ENCODE measurements around the gene C13orf46. TPM values are rescaled to one million over a fixed set of nuclear protein-coding genes. Genes with fewer than 3 reads are reported as not detected.

The C13orf46 gene
- total RNA-seq, 3 donors from 2014 or later: 1.1 to 1.5 (median 1.4) TPM

GRCh38 chr13:113964251-113964995 lies 9.5 kb downstream of the C13orf46 start:
- Mint-ChIP-seq H3K36me3 (ENCODE audit: insufficient read depth) (peaks cover 10% of the 10 kb centered on the region), H3K4me1 (ENCODE audit: low read depth) (peaks cover 2% of the 10 kb centered on the region), H3K27me3 (ENCODE audit: low read depth) (no peaks in the 10 kb centered on the region), H3K9me3 (peaks cover under 1% of the 10 kb centered on the region), H3K4me3 (no peak overlapping the region)
- ATAC-seq (no peak), DNase-seq (no peak)

DNA sequence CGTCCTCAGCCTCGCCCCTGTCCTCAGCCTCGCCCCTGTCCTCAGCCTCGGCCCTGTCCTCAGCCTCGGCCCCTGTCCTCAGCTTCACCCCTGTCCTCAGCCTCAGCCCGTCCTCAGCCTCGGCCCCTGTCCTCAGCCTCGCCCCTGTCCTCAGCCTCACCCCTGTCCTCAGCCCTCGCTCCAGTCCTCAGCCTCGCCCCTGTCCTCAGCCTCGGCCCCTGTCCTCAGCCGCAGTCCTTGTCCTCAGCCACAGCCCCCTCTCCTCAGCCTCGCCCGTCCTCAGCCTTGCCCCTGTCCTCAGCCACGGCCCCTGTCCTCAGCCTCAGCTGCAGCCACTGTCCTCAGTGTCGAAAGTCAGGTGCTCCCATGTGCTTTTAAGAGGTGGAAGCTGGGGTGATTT lies 10.5 kb downstream of the C13orf46 start:
- H3K4me3 Mint-ChIP-seq: no peak overlapping the region
- peaks cover 6% of the 10 kb centered on the region for H3K4me1 Mint-ChIP-seq (ENCODE audit: low read depth)
- H3K36me3 Mint-ChIP-seq (ENCODE audit: insufficient read depth): peaks cover 9% of the 10 kb centered on the region
- peaks cover 4% of the 10 kb centered on the region for H3K9me3 Mint-ChIP-seq
- DNase-seq: no peak
- ATAC-seq: no peak
- no peaks in the 10 kb centered on the region for H3K27me3 Mint-ChIP-seq (ENCODE audit: low read depth)

DNA sequence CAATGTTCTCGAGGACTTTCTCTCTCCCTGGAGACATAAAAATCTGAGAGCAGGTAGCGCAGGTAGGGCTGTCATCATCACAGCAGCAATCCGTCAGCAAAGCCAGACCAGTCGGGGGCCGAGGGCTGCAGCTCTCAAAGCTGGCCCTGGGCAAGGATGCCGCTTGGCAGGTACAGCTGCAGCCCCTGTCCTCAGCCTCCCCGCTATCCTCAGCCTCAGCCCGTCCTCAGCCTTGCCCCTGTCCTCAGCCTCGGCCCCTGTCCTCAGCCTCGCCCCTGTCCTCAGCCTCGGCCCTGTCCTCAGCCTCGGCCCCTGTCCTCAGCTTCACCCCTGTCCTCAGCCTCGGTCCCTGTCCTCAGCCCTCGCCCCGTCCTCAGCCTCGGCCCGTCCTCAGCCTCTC lies 10.9 kb downstream of the C13orf46 start:
- Mint-ChIP-seq H3K4me1 (ENCODE audit: low read depth) (peaks cover 6% of the 10 kb centered on the region), H3K27me3 (ENCODE audit: low read depth) (no peaks in the 10 kb centered on the region), H3K36me3 (ENCODE audit: insufficient read depth) (peaks cover 8% of the 10 kb centered on the region), H3K9me3 (peaks cover 4% of the 10 kb centered on the region), H3K4me3 (no peak overlapping the region)
- ATAC-seq: no peak
- DNase-seq: no peak

GRCh38 chr13:113962386-113962785 lies 11.5 kb downstream of the C13orf46 start:
- peaks cover 4% of the 10 kb centered on the region for H3K9me3 Mint-ChIP-seq

DNA sequence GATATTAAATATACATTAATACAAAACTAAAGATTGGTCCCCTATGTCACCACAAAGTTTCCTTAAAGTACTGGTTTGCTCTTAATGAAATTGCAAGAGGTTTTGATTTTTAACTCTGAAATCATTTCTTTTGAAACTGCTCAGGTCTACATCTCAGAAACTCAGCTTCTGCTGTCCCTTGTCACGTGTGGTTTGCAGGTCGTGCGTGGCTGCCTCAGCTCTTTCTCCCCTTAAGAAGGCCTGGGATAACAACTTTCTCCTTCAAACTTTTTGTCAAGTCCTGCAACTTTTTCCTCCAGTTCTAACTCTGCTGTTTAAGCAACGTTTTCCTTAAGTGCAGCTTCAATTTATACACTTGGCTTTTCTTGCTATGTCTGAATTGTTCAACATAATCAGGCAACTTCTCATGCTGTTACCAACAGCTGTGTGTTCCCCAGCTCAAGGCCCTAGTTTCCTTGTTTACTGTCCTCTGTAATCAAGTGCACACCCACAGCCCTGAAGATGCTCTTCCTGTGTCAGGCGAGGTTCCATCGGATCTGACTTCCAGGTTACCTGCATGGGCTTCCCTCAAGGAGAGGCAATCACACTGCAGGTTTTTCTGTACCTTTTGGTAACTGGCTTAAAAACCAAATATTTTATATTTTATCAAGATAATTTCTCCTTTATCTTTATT lies 13.5 kb downstream of the C13orf46 start:
- H3K36me3 Mint-ChIP-seq (ENCODE audit: insufficient read depth): peaks cover 11% of the 10 kb centered on the region
- H3K27me3 Mint-ChIP-seq (ENCODE audit: low read depth): no peaks in the 10 kb centered on the region

More at GRCh38 chr13:113962386-113962785, 11.5 kb downstream of the C13orf46 start:
- Mint-ChIP-seq H3K4me1 (ENCODE audit: low read depth) (peaks cover 6% of the 10 kb centered on the region), H3K4me3 (no peak overlapping the region), H3K27me3 (ENCODE audit: low read depth) (no peaks in the 10 kb centered on the region), H3K36me3 (ENCODE audit: insufficient read depth) (peaks cover 8% of the 10 kb centered on the region)
- ATAC-seq: no peak
- DNase-seq: no peak

DNA sequence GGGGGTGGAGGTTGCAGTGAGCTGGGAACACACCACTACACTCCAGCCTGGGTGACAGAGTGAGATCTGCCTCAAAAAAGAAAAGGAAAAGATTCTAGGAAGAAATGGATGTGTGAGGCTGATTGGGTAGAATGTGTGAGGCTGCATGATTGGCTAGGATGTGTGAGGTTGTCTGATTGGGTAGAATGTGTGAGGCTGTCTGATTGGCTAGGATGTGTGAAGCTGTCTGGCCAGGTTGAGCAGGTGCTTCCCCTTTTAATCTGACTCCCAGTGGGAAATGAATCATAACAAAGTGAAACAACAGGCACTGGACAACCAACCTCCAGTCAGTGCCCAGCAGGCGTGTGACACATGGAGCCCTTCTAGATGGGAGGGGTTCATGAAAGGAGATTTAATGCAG lies 14.7 kb downstream of the C13orf46 start:
- Mint-ChIP-seq H3K4me1 (ENCODE audit: low read depth) (peaks cover 6% of the 10 kb centered on the region), H3K27me3 (ENCODE audit: low read depth) (no peaks in the 10 kb centered on the region), H3K36me3 (ENCODE audit: insufficient read depth) (peaks cover 14% of the 10 kb centered on the region), H3K4me3 (no peak overlapping the region), H3K9me3 (peaks cover 4% of the 10 kb centered on the region)
- DNase-seq (no peak), ATAC-seq (no peak)

More for the DNA sequence above, 13.5 kb downstream of the C13orf46 start:
- DNase-seq: no peak
- peaks cover 6% of the 10 kb centered on the region for H3K4me1 Mint-ChIP-seq (ENCODE audit: low read depth)
- no peak for ATAC-seq
- no peak overlapping the region for H3K4me3 Mint-ChIP-seq
- peaks cover 4% of the 10 kb centered on the region for H3K9me3 Mint-ChIP-seq

DNA sequence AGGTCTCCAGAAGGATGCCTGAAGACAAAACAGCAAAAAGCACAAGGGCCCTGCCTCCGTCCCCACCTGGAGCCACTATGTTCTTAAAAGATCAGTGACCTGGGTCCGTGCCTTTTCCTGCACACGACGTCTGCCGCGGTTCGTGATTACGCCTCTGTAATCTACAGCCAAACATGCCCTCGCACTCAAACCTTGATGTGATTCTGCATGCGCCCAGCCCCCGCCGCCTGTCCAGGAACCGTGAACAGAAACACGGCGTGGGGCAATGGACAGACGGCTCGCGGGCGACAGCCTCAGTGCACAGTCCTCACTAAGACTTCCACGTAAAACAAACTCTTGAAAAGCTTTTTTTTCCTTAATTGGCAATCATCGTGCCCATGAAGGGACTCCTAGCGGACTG lies 15.5 kb downstream of the C13orf46 start:
- H3K36me3 Mint-ChIP-seq (ENCODE audit: insufficient read depth): peaks cover 15% of the 10 kb centered on the region
- H3K4me1 Mint-ChIP-seq (ENCODE audit: low read depth): peaks cover 6% of the 10 kb centered on the region
- ATAC-seq (no peak), DNase-seq (no peak)
- H3K27me3 Mint-ChIP-seq (ENCODE audit: low read depth): no peaks in the 10 kb centered on the region
- H3K4me3 Mint-ChIP-seq: no peak overlapping the region
- H3K9me3 Mint-ChIP-seq: peaks cover 4% of the 10 kb centered on the region

- H3K27me3 Mint-ChIP-seq (ENCODE audit: low read depth): no peaks in the 10 kb centered on the region
- DNase-seq (no peak), ATAC-seq (no peak)
- H3K4me3 Mint-ChIP-seq: no peak overlapping the region
- H3K9me3 Mint-ChIP-seq: peaks cover 4% of the 10 kb centered on the region
- peaks cover 6% of the 10 kb centered on the region for H3K4me1 Mint-ChIP-seq (ENCODE audit: low read depth)
- H3K36me3 Mint-ChIP-seq (ENCODE audit: insufficient read depth): peaks cover 15% of the 10 kb centered on the region
Measured at GRCh38 chr13:113956571-113956970, 17.3 kb downstream of the C13orf46 start.

- Mint-ChIP-seq H3K27me3 (ENCODE audit: low read depth) (no peaks in the 10 kb centered on the region), H3K9me3 (peaks cover 4% of the 10 kb centered on the region), H3K4me1 (ENCODE audit: low read depth) (peaks cover 9% of the 10 kb centered on the region), H3K36me3 (ENCODE audit: insufficient read depth) (peaks cover 15% of the 10 kb centered on the region), H3K4me3 (no peak overlapping the region)
- ATAC-seq (no peak), DNase-seq (no peak)
Measured at GRCh38 chr13:113955691-113956090, 18.2 kb downstream of the C13orf46 start.

GRCh38 chr13:113955235-113955634 lies 18.6 kb downstream of the C13orf46 start:
- H3K27me3 Mint-ChIP-seq (ENCODE audit: low read depth): no peaks in the 10 kb centered on the region
- H3K4me1 Mint-ChIP-seq (ENCODE audit: low read depth): peaks cover 7% of the 10 kb centered on the region
- DNase-seq (no peak), ATAC-seq (no peak)
- peaks cover 4% of the 10 kb centered on the region for H3K9me3 Mint-ChIP-seq
- H3K4me3 Mint-ChIP-seq: no peak overlapping the region
- H3K36me3 Mint-ChIP-seq (ENCODE audit: insufficient read depth): peaks cover 12% of the 10 kb centered on the region

GRCh38 chr13:113954046-113954835 lies 19.6 kb downstream of the C13orf46 start:
- Mint-ChIP-seq H3K4me1 (ENCODE audit: low read depth) (peaks cover 5% of the 10 kb centered on the region), H3K27me3 (ENCODE audit: low read depth) (no peaks in the 10 kb centered on the region), H3K4me3 (no peak overlapping the region), H3K36me3 (ENCODE audit: insufficient read depth) (peaks cover 10% of the 10 kb centered on the region), H3K9me3 (peaks cover 2% of the 10 kb centered on the region)
- ATAC-seq (no peak), DNase-seq (no peak)

DNA sequence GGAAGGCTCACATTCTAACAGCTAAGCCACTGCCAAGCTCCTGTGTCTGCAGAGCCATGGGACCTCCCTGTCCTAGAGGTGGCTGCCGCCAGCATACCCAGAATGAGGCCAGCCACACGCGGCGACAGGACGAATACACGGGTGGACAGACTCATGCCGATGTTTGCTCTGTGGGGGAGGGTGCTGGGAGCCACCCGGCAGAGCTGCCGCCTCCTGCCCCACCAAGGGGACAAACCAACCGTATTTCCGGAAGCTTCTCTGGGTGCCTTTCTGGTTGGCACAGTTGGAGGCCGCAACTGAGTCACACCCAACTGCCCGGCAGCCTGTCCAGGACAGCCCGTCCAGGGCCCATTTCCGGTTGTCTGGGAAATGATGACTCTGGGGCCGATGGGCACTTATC lies 20.3 kb downstream of the C13orf46 start:
- Mint-ChIP-seq H3K4me3 (no peak overlapping the region), H3K9me3 (no peaks in the 10 kb centered on the region), H3K4me1 (ENCODE audit: low read depth) (peaks cover 3% of the 10 kb centered on the region), H3K36me3 (ENCODE audit: insufficient read depth) (peaks cover 7% of the 10 kb centered on the region), H3K27me3 (ENCODE audit: low read depth) (no peaks in the 10 kb centered on the region)
- ATAC-seq (no peak), DNase-seq (no peak)

GRCh38 chr13:113952983-113953520 lies 20.8 kb downstream of the C13orf46 start:
- Mint-ChIP-seq H3K4me3 (no peak overlapping the region), H3K4me1 (ENCODE audit: low read depth) (peaks cover 3% of the 10 kb centered on the region), H3K36me3 (ENCODE audit: insufficient read depth) (peaks cover 7% of the 10 kb centered on the region), H3K9me3 (no peaks in the 10 kb centered on the region), H3K27me3 (ENCODE audit: low read depth) (no peaks in the 10 kb centered on the region)
- DNase-seq (no peak), ATAC-seq (no peak)
